ENCODE data around the gene TIGD1. TPM values are rescaled to one million over a fixed set of nuclear protein-coding genes. Genes with fewer than 3 reads are reported as not detected.

Gene TIGD1
- polyA plus RNA-seq, 3 donors = 1.6 to 4.1 (median 2.1) TPM

GRCh38 chr2:232501331-232501771 is 49.0 kb downstream of the TIGD1 start:
- Histone ChIP-seq H3K9me3 (replicated peaks in 1 of 2; ENCODE audit: control insufficient read depth in 1 of 2, insufficient read depth in 1 of 2, low read length in 2 of 2) (peaks cover 0 to 11% of the 10 kb centered on the region in 2 donors), H3K27me3 (ENCODE audit: control insufficient read depth in 2 of 2, insufficient read depth in 2 of 2, low read length in 2 of 2) (peaks cover 15 to 40% of the 10 kb centered on the region in 2 donors), H3K27ac (ENCODE audit: low read depth in 1 of 2, low read length in 2 of 2) (no peak overlapping the region), H2AFZ (ENCODE audit: insufficient read depth, low read depth, low read length, poor library complexity, severe bottlenecking) (no peak overlapping the region), H3K4me3 (replicated peaks in 1 of 3; ENCODE audit: low read depth in 2 of 3, low read length in 3 of 3) (no peak overlapping the region), H3K9ac (ENCODE audit: insufficient read depth, low read length, poor library complexity, severe bottlenecking) (no peak overlapping the region), H3K36me3 (replicated peaks in 1 of 2; ENCODE audit: control insufficient read depth in 1 of 2, insufficient read depth in 2 of 2, low read length in 2 of 2) (no peaks in the 10 kb centered on the region), H4K20me1 (ENCODE audit: insufficient read depth, low read length) (no peaks in the 10 kb centered on the region), H3K79me2 (ENCODE audit: insufficient read depth, low read length) (no peaks in the 10 kb centered on the region), H3K4me2 (replicated peaks; ENCODE audit: extremely low read depth, low read length, poor library complexity, severe bottlenecking) (no peak overlapping the region), H3K4me1 (ENCODE audit: control insufficient read depth in 1 of 2, insufficient read depth in 2 of 2, low read length in 2 of 2) (no peaks in the 10 kb centered on the region)
- H3K4me3 Mint-ChIP-seq = no peak overlapping the region
- intact Hi-C loops (cut with micrococcal nuclease) = no loop called here
- peaks cover 0 to 6% (median 0%) of the 10 kb centered on the region in 7 donors for H3K9me3 Mint-ChIP-seq
- H3K27ac Mint-ChIP-seq = no peak overlapping the region
- WGBS (ENCODE audit: insufficient coverage) = no CpG with 5 or more reads among the region's 9 CpGs
- no peaks in the 10 kb centered on the region for H3K36me3 Mint-ChIP-seq
- no peak for DNase-seq
- TF ChIP-seq, protein P1, sequence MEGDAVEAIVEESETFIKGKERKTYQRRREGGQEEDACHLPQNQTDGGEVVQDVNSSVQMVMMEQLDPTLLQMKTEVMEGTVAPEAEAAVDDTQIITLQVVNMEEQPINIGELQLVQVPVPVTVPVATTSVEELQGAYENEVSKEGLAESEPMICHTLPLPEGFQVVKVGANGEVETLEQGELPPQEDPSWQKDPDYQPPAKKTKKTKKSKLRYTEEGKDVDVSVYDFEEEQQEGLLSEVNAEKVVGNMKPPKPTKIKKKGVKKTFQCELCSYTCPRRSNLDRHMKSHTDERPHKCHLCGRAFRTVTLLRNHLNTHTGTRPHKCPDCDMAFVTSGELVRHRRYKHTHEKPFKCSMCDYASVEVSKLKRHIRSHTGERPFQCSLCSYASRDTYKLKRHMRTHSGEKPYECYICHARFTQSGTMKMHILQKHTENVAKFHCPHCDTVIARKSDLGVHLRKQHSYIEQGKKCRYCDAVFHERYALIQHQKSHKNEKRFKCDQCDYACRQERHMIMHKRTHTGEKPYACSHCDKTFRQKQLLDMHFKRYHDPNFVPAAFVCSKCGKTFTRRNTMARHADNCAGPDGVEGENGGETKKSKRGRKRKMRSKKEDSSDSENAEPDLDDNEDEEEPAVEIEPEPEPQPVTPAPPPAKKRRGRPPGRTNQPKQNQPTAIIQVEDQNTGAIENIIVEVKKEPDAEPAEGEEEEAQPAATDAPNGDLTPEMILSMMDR (IDR thresholded peaks at IDR 0.05) = no peak
- peaks cover 2% of the 10 kb centered on the region for H3K4me1 Mint-ChIP-seq
- peaks cover 45 to 66% (median 54%) of the 10 kb centered on the region in 3 donors for H3K27me3 Mint-ChIP-seq (ENCODE audit: low read depth in 3 of 3)

DNA sequence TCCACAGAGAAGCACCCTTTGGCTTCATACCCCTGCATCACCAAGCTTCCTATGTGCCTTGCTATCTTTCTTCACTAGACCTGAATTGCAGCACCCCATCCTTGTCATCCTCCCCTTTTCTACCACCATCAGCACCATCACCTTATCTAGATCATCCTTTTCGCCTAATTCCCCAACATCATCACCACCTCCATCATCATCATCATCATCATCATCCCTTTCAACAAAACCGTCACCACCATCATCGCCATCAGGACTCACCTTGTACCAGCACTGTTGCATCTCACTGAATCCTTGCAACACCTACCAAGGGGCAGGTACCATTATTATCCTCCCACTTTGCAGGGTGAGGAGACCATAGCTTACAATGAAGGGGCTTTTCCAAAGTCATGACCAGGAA is 51.9 kb downstream of the TIGD1 start:
- no peak overlapping the region for H3K4me3 Mint-ChIP-seq
- H3K4me1 ChIP-seq (ENCODE audit: control insufficient read depth in 1 of 2, insufficient read depth in 2 of 2, low read length in 2 of 2) = no peaks in the 10 kb centered on the region

More for the DNA sequence above, 51.9 kb downstream of the TIGD1 start:
- H3K9me3 ChIP-seq (replicated peaks in 1 of 2; ENCODE audit: control insufficient read depth in 1 of 2, insufficient read depth in 1 of 2, low read length in 2 of 2) = no peaks in the 10 kb centered on the region
- no peaks in the 10 kb centered on the region for H3K36me3 Mint-ChIP-seq
- peaks cover 0 to 3% (median 0%) of the 10 kb centered on the region in 7 donors for H3K9me3 Mint-ChIP-seq
- no peak overlapping the region for H3K9ac ChIP-seq (ENCODE audit: insufficient read depth, low read length, poor library complexity, severe bottlenecking)
- intact Hi-C loops (cut with micrococcal nuclease) = no loop called here
- peaks cover 23 to 39% (median 37%) of the 10 kb centered on the region in 3 donors for H3K27me3 Mint-ChIP-seq (ENCODE audit: low read depth in 3 of 3)
- DNase-seq = no peak
- H3K79me2 ChIP-seq (ENCODE audit: insufficient read depth, low read length) = no peaks in the 10 kb centered on the region
- TF ChIP-seq, protein P1 (IDR thresholded peaks at IDR 0.05) = no peak
- H3K4me3 ChIP-seq (replicated peaks in 1 of 3; ENCODE audit: low read depth in 2 of 3, low read length in 3 of 3) = no peak overlapping the region
- H3K4me1 Mint-ChIP-seq = peaks cover 2% of the 10 kb centered on the region
- peaks cover under 1 to 21% of the 10 kb centered on the region in 2 donors for H3K27me3 ChIP-seq (ENCODE audit: control insufficient read depth in 2 of 2, insufficient read depth in 2 of 2, low read length in 2 of 2)
- no peak overlapping the region for H3K27ac ChIP-seq (ENCODE audit: low read depth in 1 of 2, low read length in 2 of 2)
- H3K27ac Mint-ChIP-seq = no peak overlapping the region
- no peak overlapping the region for H3K4me2 ChIP-seq (replicated peaks; ENCODE audit: extremely low read depth, low read length, poor library complexity, severe bottlenecking)
- H2AFZ ChIP-seq (ENCODE audit: insufficient read depth, low read depth, low read length, poor library complexity, severe bottlenecking) = no peak overlapping the region
- WGBS (ENCODE audit: insufficient coverage) = 92% methylated on average over 1 of the region's 3 CpGs
- H3K36me3 ChIP-seq (replicated peaks in 1 of 2; ENCODE audit: control insufficient read depth in 1 of 2, insufficient read depth in 2 of 2, low read length in 2 of 2) = no peaks in the 10 kb centered on the region
- no peaks in the 10 kb centered on the region for H4K20me1 ChIP-seq (ENCODE audit: insufficient read depth, low read length)

Other genes starting within 250 kb of the TIGD1 start
- not detected for gene ALPP, start 171.8 kb downstream of the TIGD1 start, polyA plus RNA-seq
- not detected for gene ALPG, start 143.7 kb downstream of the TIGD1 start, polyA plus RNA-seq
- gene ALPI, start 94.4 kb downstream of the TIGD1 start, polyA plus RNA-seq = not detected
- gene ECEL1, start 62.7 kb downstream of the TIGD1 start, polyA plus RNA-seq = not detected
- gene PRSS56, start 30.2 kb downstream of the TIGD1 start, polyA plus RNA-seq = not detected
- not detected for gene CHRND, start 24.4 kb downstream of the TIGD1 start, polyA plus RNA-seq
- not detected for gene CHRNG, start 10.9 kb downstream of the TIGD1 start, polyA plus RNA-seq
- gene EIF4E2, start 132 bp upstream of the TIGD1 start, polyA plus RNA-seq = 100 to 1,000 TPM in 2 of 3 donors, 10 to 100 TPM in 1; 67.2 to 213 (median 188) TPM
- gene EFHD1, start 83.0 kb upstream of the TIGD1 start, polyA plus RNA-seq = not detected
- 10 to 100 TPM in 2 of 3 donors, 1 to 10 TPM in 1; 7.7 to 20.7 (median 17.3) TPM for gene GIGYF2, start 146.8 kb upstream of the TIGD1 start, polyA plus RNA-seq
- gene KCNJ13, start 226.0 kb upstream of the TIGD1 start, polyA plus RNA-seq = not detected